GM11168 (cell line): Measurements from ENCODE around the gene EME2.

Experiments used
- in situ Hi-C: fragments of 300-500 bp; cut with MboI; formaldehyde crosslinking; loops from one replicate; pipeline ENCODE4 v1.12.0; 2022; ENCODE audit warnings: low sequenced_read_pairs; ENCODE audit not compliant: unreplicated experiment

EME2 gene

GRCh38 chr16:1817276-1817589 is 44.6 kb downstream of the EME2 start:
- in situ Hi-C loops, result no loop called here

DNA sequence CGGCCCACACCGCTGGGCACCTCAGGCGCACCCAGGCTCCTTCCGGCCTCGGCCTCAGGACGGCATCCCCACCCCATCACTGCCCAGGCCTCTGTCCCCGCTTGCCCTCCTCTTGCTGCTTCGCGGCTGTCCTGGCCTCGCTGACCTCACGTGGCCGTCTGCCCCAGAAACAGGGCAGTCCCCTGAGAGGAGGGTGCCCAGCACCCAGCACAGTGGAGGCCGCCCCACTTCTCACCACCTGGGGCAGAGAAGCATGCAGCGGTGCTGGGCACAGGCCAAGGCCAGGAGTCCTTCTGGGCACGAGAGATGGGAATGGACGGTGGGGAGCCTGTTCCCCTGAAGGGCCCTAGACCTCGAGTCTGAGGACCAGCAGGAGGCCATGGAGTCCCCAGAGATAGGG is 45.1 kb downstream of the EME2 start:
- in situ Hi-C loops, result no loop called here

DNA sequence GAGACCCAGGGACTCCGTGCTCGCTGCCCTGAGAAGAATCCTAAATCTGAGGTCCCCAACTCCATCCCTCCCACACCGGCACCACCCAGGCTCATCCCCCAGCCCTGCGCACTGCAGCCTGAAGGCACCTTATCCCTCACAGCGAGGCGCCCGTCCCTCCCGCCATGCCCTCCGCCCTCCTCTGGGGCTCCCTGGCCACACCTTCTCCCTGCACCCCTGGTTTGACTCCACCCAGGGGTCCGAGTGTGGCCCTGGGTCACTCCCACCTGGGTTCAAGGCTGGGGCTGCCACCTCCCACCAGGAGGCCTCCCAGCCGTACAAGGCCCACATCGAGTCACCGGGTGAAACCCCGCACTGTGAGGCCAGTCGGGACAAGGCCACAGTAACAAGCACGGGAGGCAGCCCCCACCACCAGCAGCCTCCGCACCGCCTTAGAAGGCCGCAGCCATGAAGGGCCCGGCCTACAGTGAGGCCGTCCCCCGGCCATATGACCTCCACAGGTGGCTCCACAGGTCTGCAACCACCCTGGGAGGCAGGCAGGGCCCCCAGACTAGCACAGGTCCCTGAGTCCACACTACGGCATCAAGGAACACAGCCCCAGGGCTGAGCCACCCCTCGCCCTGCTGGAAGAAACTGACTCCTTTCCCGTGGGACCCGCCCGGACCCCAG is 45.7 kb downstream of the EME2 start:
- in situ Hi-C loops, result no loop called here

DNA sequence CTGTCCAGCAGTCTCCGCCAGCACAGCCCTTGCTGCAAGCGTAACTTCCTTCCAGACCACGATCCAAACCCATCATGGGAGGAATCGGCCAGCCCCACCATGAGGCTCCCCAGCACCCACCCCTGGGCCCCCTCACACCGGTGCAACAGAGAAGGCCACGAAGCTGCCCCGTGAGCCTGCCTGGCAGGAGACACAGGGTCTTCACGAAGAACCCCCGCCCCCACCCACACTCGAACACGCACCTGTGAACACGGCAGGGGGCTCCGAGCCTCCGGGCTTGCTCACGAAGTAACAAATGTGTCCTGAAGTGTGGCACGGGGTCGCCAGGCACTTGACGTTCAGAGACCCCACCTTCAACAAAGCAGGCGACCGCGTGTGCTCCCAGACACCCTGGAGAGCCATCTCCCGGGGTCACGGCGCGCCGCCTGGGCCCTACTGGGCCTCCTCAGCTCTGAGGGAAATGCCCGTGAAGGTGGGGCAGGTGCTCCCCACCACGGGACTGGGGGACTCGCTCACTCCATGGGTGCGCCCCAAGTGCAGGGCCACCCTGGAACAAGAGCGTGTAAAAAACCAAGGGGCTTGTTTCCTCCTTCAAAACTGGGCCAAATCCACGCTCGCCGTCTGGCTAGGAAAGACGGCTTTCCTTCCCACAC is 46.4 kb downstream of the EME2 start:
- in situ Hi-C loops, result no loop called here

DNA sequence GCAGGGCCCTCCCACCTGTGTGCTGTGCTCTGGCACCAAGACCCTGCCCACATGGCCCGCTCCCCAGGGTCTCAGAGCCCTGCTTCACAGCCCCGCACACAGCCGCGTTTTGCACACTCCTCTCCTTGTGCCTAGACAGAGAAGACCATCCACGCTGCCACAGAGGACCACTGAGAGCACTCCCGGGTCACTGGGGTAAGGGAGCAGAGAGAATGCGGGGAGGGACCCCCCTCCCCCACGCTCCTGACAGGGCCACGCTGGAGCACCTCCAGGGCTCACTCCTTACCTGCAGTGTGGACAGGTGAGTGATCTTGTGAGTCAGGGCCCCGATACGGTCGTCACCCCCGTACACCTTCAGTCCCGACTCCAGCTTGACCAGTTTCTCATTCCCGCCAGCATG is 47.0 kb downstream of the EME2 start:
- in situ Hi-C loops, result no loop called here

- in situ Hi-C loops, result no loop called here
Measured at GRCh38 chr16:1820096-1820945, 47.7 kb downstream of the EME2 start.

DNA sequence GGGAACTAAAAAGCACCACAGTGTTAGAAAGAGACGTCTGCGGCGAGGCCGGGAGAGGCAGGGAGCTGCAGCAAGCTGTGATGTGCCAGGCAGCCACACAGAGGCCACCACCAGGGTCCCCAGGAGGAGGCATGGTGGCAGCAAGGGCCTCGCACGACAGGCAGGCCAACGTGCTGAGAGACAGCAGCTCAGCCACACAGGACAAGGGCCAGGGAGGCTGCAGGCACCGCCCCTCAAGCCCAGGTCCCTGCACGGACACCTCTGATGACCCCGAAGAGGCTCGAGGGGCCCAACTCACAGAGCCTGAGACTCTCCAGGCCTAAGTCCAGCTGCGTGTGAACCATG is 48.3 kb downstream of the EME2 start:
- in situ Hi-C loops, result no loop called here

GRCh38 chr16:1821861-1822611 is 49.4 kb downstream of the EME2 start:
- in situ Hi-C loops, result no loop called here

- in situ Hi-C loops, result no loop called here
Measured at GRCh38 chr16:1822801-1823200, 50.2 kb downstream of the EME2 start.

GRCh38 chr16:1823821-1824220 is 51.2 kb downstream of the EME2 start:
- in situ Hi-C loops, result no loop called here

DNA sequence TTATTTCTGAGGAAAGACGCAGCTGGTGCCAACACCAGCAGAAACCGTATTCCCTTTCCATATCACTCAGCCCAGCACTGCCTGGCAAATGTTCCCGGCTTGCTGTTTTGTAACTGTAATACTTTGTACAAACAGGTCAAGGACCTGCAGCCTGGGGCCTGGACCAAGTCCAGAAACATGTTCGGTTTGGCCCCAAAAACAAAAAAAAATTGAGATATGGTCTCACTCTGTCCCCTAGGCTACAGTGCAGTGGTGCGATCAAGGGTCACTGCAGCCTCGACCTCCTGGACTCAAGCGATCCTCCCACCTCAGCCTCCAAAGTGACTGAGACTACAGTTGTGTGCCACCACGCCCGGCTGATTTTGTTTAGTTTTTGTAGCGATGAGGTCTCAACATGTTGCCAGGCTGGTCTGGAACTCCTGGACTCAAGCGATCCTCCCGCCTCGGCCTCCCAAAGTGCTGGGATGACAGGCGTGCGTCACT is 52.8 kb downstream of the EME2 start:
- in situ Hi-C loops, result no loop called here
